ENCODE measurements around the gene SP4.

DNA sequence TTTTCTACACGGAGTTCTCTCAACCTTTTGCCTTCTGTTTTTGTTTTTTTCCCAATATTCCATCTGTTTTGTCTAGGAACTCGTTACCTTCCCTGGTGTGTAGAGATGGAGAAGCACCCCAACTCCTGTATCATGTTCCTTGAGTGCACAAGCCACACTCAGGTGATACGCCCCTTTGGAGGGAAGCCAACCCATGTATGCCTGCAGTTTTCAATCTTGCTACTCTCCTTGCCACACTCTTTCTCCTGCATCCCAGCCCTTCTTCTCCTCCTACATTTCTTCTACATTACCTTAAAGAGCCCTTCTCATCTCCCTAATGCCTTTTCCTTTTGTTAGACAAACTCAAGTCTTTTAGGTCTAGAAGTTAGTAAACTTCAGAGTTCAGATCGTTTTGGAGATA lies 10.2 kb upstream of the SP4 start:
- TF ChIP-seq, protein P1, sequence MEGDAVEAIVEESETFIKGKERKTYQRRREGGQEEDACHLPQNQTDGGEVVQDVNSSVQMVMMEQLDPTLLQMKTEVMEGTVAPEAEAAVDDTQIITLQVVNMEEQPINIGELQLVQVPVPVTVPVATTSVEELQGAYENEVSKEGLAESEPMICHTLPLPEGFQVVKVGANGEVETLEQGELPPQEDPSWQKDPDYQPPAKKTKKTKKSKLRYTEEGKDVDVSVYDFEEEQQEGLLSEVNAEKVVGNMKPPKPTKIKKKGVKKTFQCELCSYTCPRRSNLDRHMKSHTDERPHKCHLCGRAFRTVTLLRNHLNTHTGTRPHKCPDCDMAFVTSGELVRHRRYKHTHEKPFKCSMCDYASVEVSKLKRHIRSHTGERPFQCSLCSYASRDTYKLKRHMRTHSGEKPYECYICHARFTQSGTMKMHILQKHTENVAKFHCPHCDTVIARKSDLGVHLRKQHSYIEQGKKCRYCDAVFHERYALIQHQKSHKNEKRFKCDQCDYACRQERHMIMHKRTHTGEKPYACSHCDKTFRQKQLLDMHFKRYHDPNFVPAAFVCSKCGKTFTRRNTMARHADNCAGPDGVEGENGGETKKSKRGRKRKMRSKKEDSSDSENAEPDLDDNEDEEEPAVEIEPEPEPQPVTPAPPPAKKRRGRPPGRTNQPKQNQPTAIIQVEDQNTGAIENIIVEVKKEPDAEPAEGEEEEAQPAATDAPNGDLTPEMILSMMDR (IDR thresholded peaks at IDR 0.05): no peak
- no peak for TF ChIP-seq POLR2A (IDR thresholded peaks at IDR 0.05)

Data from body of pancreas (tissue), 4 donors.